NCI-H2227 (cell line): ENCODE data around the gene ADAT1.
"Not testable (repeated sequence)": the region's sequence is repeated elsewhere in the genome, so short reads cannot be mapped to it uniquely, and the experiment has no call there.

ENCODE experiments used
- DNase-seq: peaks from one replicate; lab custom pipeline; 2025; ENCODE audit not compliant: unreplicated experiment; lab: John Stamatoyannopoulos, UW

Gene ADAT1

DNA sequence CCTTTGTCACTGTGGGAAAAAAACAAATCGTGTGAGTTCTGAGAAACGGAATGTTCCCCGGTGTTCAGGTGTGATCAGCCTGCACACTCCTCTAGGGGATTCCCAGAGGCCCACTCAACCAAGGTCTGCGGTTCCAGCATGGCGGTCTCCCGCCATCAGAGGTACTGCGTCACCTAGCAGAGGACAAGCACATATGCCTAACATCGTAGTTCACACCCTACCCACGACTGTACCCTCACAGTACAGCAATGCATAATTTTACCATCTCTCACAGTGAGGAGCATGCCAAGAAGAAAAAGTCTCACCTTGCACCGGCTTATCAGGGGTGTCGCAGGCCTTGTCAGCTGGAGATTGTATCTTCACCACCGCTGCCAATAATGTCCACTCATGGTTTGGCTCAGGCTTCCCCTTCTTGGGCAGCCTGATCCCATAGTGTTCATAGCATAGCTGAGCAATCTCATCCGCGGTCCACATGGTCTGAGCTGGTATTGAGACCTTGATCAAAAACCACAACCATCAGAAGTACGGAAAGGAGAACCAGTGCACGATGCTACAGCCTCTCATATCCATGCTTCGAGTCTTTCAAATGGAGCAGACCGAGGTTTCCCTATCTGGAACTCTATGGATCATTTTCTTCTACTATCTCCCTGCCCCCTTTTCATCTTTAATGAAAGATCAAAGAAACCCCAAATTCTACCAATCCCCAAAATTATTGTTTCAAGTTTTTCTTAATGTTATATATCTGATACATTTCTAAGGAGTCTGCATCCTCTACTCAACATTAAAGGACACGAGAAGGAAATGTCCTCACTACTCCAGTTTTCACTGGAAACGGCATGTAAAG is 2.5 kb downstream of the ADAT1 start:
- DNase-seq, result no peak

GRCh38 chr16:75618780-75619179 is 4.3 kb downstream of the ADAT1 start:
- no peak for DNase-seq

- DNase-seq, result no peak
These were observed 6.0 kb downstream of the ADAT1 start for GRCh38 chr16:75617121-75617520.

DNA sequence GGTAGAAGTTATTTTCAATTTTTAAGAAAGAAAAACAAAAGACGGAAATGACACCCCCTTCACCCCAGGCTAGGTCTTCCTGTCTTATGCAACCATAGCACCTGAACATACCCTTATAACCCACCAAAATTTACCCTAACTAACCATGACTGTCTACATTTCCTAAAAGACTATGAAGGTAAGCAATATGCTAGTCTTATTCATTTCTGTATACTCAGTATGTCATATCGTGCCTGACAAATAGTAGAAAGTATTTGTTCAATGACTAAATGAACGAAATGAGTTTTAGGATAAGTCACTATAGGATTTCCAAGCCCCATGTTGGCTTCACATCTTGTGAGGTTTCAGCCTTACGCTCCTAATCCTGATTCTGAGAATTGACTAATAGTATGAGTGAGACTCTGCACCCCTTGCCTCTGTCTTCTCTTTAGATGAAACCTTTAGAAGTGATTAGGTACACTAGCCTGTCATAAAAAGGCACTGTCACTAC is 6.5 kb downstream of the ADAT1 start:
- DNase-seq, result no peak

DNA sequence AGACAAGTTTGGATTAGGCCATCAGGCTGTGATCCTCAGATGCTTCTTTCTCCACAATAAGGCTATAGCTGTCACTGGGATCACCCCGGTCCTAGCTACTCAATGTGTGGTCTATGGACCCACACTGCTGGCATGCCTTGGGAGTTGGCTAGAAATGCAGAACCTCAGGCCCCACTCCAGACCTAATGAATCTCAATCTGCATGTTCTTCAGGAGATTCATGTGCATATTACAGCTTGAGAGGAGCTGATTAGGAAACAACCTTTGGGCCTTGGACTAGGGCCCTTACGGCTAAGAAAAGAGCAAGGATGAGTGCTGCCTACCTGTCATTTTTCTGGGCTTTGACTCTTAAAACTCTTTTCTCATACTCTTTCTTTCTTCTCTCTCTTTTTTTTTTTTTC is 7.5 kb downstream of the ADAT1 start:
- no peak for DNase-seq

GRCh38 chr16:75614066-75614897 is 8.8 kb downstream of the ADAT1 start:
- no peak for DNase-seq

DNA sequence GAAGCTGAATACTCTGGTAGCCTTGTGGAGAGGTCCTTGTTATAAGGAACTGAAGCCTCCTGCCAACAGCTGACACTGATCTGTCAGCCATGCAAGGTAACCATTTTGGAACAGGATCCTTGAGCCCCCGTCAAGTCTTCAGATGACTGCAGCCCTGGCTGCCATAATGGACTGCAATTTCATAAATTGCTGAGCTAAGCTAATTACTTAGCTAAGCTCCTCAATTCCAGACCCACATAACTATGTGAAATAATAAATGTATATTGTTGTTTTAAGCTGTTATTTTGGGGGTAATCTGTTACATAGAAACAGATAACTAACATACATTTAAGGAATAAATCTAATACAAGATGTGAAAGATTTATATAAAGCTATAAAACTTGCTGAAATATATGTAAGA is 16.6 kb downstream of the ADAT1 start:
- no peak for DNase-seq

- no peak for DNase-seq
These were observed 19.8 kb downstream of the ADAT1 start for GRCh38 chr16:75603241-75603640.

GRCh38 chr16:75599452-75600277 is 23.4 kb downstream of the ADAT1 start:
- no peak for DNase-seq

GRCh38 chr16:75593825-75594820 is 29.0 kb downstream of the ADAT1 start:
- DNase-seq, result peak; percentile 31

DNA sequence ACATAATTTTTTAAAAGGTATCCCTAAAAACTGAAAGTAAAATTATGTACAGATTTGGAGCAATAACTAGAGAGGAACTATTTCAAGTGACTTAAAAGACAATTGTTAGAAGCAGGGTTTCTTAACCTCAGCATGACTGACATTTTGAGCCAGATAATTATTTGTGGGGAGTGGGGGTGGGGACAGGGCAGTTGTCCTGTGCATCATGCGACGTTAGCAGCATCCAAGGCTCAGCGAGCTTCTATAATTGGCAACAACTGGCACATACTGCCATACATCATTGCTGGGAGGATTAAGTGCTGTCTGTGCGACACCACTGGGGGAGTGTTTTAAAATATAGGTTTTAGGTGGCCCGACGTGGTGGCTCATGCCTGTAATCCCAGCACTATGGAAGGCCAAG is 29.8 kb downstream of the ADAT1 start:
- peak; percentile 63 for DNase-seq

GRCh38 chr16:75591927-75592326 is 31.2 kb downstream of the ADAT1 start:
- not testable (repeated sequence) for DNase-seq

DNA sequence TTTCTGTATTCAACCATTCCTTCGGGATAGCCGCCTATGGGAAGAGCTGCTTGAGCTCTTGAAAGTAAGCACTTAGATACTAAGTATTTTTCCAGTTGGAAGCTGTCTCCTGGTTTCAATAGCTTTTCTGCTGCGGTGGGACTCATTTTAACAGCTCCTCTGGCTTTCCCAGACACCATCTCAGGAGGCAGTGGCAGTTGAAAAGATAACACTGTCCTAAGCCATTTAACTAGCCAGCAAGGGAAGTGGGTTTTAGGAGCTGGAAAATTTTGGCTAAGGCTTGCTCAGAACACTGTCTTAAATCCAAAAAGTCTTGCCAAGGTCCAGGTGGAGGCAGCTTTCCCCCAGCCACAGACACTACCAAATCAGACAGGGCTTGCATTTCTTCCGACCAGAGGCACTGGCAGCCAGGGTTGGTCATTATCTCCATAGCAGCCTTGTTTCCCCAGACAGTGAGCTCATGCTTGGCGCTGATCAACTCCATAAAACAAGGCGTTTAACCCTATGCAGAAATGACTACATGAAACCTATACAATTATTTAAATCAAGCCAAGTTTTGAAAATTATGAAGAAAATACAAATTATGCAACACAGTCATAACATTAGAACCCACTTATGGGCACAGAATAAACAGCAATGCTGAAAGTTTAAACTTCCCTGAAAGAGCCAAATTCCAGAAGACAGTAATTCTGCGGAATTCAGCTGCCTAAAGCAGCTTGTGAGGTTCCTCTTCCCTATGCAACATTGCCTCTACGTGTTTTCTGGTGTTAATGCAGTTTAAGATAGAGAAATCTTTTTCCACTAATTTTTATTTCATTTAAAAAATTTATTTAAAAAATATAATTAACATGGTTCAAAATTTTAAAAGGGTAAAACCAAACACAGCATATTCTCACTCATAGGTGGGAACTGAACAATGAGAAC is 31.9 kb downstream of the ADAT1 start:
- no peak for DNase-seq

DNA sequence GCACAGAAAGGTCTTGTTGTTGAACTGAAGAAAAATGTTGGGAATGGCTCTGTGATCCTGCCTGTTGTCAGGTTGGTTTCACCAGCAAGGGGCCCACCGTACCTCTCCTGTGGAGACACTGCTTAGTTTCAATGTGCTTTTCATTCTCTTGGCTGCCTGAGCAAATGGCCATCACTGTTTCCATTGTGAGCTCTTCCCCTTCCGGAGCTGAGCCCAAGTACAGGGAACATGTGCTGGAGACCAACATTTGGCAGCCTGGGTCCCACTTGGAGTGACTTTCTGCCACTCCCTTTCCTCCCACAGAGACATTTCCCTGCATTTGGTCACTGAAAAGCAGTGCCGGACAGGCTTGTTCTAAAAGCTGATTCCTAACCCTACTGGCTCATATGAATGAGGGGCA is 33.8 kb downstream of the ADAT1 start:
- DNase-seq, result no peak

DNA sequence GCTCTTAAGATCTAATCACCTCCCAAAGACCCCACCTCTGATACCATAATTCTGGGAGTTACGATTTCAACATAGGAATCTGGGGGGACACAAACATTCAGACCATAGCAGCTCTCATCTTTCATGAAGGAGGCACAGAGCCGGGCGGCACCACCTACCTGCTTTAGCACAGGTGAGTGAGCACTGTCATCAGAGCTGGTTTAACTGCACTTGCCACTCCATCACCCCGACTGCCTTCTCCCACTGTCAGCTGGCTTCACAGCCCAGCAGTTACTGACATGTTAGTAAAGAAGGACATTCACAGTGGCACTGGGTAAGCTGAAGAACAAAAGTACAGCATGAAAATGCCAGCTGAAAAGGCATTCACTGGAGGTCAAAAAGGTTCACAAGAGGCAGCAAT is 34.4 kb downstream of the ADAT1 start:
- DNase-seq, result no peak

GRCh38 chr16:75584108-75584507 is 39.0 kb downstream of the ADAT1 start:
- no peak for DNase-seq

DNA sequence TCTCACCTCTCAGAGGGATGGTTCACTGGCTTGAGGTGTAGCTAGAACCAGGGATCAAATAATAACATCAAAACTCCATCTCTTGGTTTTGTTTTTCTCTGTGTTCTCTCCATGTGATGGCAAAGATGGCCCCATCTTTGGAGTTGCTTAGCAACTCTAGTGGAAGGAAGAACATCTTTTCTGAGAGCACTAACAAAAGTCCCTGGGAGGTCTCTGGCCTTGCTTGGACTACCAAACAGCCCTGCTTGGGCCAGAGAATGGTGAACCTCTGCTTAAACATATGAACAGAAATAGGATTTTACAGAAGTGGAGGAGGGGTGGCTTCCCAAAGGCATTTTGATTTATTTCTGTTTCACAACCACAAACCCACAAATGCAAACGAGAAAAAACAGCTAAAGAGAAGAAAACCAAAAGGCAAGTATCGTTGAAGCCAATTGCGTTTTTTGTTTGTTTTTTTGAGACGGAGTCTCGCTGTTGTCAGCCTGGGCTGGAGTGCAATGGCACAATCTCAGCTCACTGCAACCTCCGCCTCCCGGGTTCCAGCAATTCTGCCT is 43.7 kb downstream of the ADAT1 start:
- DNase-seq, result no peak

- no peak for DNase-seq
These were observed 44.4 kb downstream of the ADAT1 start for GRCh38 chr16:75578725-75579124.

GRCh38 chr16:75578212-75578611 is 44.9 kb downstream of the ADAT1 start:
- DNase-seq, result no peak
